B cell (primary cell): ENCODE data around the gene ZBP1. TPM values are rescaled to one million over a fixed set of nuclear protein-coding genes. Genes with fewer than 3 reads are reported as not detected.

Experiments used
- ATAC-seq: fragments of 200-7000 bp; cut with Tn5 transposase; one replicate; pipeline ENCODE4 v1.10.0; 2021; ENCODE audit warnings: low read depth, mild to moderate bottlenecking, moderate number of reproducible peaks, moderate library complexity
- CTCF ChIA-PET: fragments of 350-600 bp; sonication (Branson Sonifier 250); formaldehyde crosslinking; loops from one replicate; lab custom pipeline; 2021; ENCODE audit warnings: antibody characterized with exemption, inconsistent platforms; lab: Charles Lee
- POLR2A ChIA-PET: fragments of 350-600 bp; sonication (Branson Sonifier 250); formaldehyde crosslinking; loops from one replicate; lab custom pipeline; 2021; ENCODE audit warnings: antibody characterized with exemption; lab: Charles Lee
- DNase-seq: peaks from one replicate; pipeline ENCODE4 v3.0.0; 2013
- H2AFZ ChIP-seq: 2 replicates; pipeline ENCODE4 v1.6.1; 2012; ENCODE audit warnings: mild to moderate bottlenecking, low read depth, low read length; ENCODE audit not compliant: insufficient read depth, poor library complexity, severe bottlenecking
- H3K27ac ChIP-seq, 2 donors: 1 replicate in 1 of 2; 2 replicates in 1 of 2; pipeline ENCODE4 v1.5.1; 2012 to 2013; ENCODE audit warnings: low read length in 2 of 2, mild to moderate bottlenecking in 2 of 2, moderate library complexity in 1 of 2
- H3K27me3 ChIP-seq, 4 experiments: fragments of 200-600 bp in 1 of 4; sonication (generic) in 1 of 4; replicated peaks in 1 of 4; 1 replicate in 2 of 4; 2 replicates in 2 of 4; pipeline versions ENCODE4 v1.6.1 to v1.7.0; 2013 to 2016; ENCODE audit warnings: low read length in 3 of 4, mild to moderate bottlenecking in 2 of 4, mixed read lengths in 1 of 4, moderate library complexity in 1 of 4; ENCODE audit not compliant: insufficient read depth in 4 of 4, control insufficient read depth in 3 of 4; ENCODE audit errors: control extremely low read depth in 1 of 4
- H3K36me3 ChIP-seq, 2 experiments: replicated peaks in 1 of 2; 1 replicate in 1 of 2; 2 replicates in 1 of 2; pipeline versions ENCODE4 v1.6.1 to v1.7.1; 2013; ENCODE audit warnings: low read length in 1 of 2; ENCODE audit not compliant: insufficient read depth in 2 of 2, control insufficient read depth in 1 of 2; ENCODE audit errors: control extremely low read depth in 1 of 2, extremely low read depth in 1 of 2
- H3K4me1 ChIP-seq, 2 donors: fragments of 200-600 bp in 1 of 2; sonication (generic) in 1 of 2; 1 replicate in 1 of 2; 2 replicates in 1 of 2; pipeline versions ENCODE4 v1.5.1 to v1.6.1; 2013 to 2017; ENCODE audit warnings: low read length in 2 of 2; ENCODE audit not compliant: control insufficient read depth in 2 of 2, insufficient read depth in 2 of 2
- H3K4me2 ChIP-seq: replicated peaks from 2 replicates; pipeline ENCODE3; 2012; ENCODE audit warnings: mild to moderate bottlenecking, low read depth, low read length; ENCODE audit not compliant: poor library complexity, severe bottlenecking
- H3K4me3 ChIP-seq, 5 experiments: fragments of 200-600 bp in 1 of 5; sonication (generic) in 1 of 5; 1 replicate in 3 of 5; 2 replicates in 2 of 5; pipeline versions ENCODE4 v1.5.1 to v1.7.0; 2011 to 2016; ENCODE audit warnings: low read length in 4 of 5, mild to moderate bottlenecking in 4 of 5, low read depth in 2 of 5, control low read depth in 1 of 5, moderate library complexity in 1 of 5; ENCODE audit not compliant: insufficient read depth in 1 of 5; ENCODE audit errors: control extremely low read depth in 1 of 5, extremely low read depth in 1 of 5
- H3K79me2 ChIP-seq: fragments of 200-600 bp; sonication (generic); one replicate; pipeline ENCODE4 v1.6.0; 2016; ENCODE audit warnings: low read length; ENCODE audit not compliant: control insufficient read depth, insufficient read depth
- H3K9ac ChIP-seq: fragments of 200-600 bp; sonication (generic); 2 replicates; pipeline ENCODE4 v1.6.1; 2017; ENCODE audit warnings: mild to moderate bottlenecking, low read length, moderate library complexity
- H3K9me3 ChIP-seq, 3 donors: one replicate each; pipeline versions ENCODE4 v1.6.1 to v1.7.1; 2013; ENCODE audit warnings: low read length in 2 of 3; ENCODE audit not compliant: control insufficient read depth in 2 of 3, insufficient read depth in 1 of 3; ENCODE audit errors: control extremely low read depth in 1 of 3
- H4K20me1 ChIP-seq: 2 replicates; pipeline ENCODE4 v1.6.0; 2012; ENCODE audit warnings: mild to moderate bottlenecking, low read length; ENCODE audit not compliant: insufficient read depth, control insufficient read depth, poor library complexity, severe bottlenecking
- H3K27ac Mint-ChIP-seq: one replicate; pipeline ENCODE4 v1.8.0; 2021; ENCODE audit warnings: mixed read lengths
- H3K27me3 Mint-ChIP-seq: one replicate; pipeline ENCODE4 v1.8.0; 2021; ENCODE audit warnings: mixed read lengths
- H3K4me1 Mint-ChIP-seq: one replicate; pipeline ENCODE4 v1.8.0; 2021; ENCODE audit warnings: mixed read lengths
- H3K4me3 Mint-ChIP-seq: one replicate; pipeline ENCODE4 v1.8.0; 2021; ENCODE audit warnings: mixed read lengths
- H3K9me3 Mint-ChIP-seq: one replicate; pipeline ENCODE4 v1.8.0; 2022; ENCODE audit warnings: mixed read lengths; ENCODE audit not compliant: insufficient read depth
- CTCF ChIP-seq: fragments of 200-600 bp; IDR thresholded peaks from one replicate; pipeline ENCODE4 v1.8.0; 2022; ENCODE audit warnings: antibody characterized with exemption, mild to moderate bottlenecking
- EZH2 ChIP-seq: IDR thresholded peaks from 2 replicates; pipeline ENCODE4 v1.6.1; 2012; ENCODE audit warnings: borderline replicate concordance, low read depth, mild to moderate bottlenecking, moderate library complexity, low read length; ENCODE audit not compliant: insufficient read depth, poor library complexity, severe bottlenecking
- WGBS: methylation state at CpG from one replicate; pipeline ENCODE4 v1.1.5; 2013; ENCODE audit warnings: missing lambda C conversion rate; ENCODE audit not compliant: insufficient coverage; 5-methylcytosine and 5-hydroxymethylcytosine counted together
- intact Hi-C: fragments of 100-400 bp; cut with micrococcal nuclease; formaldehyde crosslinking; loops from one replicate; pipeline ENCODE4 v1.10.0; 2022
- polyA plus RNA-seq: library from polyadenylated mRNA; depleted of rRNA; stranded (reverse); fragments of >200 nt; gene quantifications from 2 replicates; pipeline ENCODE4 v1.2.3, GENCODE V29; 2012
- total RNA-seq, 2 donors: library from RNA; stranded (reverse); fragments of 120-200 nt in 1 of 2; gene quantifications; 1 replicate in 1 of 2; 2 replicates in 1 of 2; pipeline versions ENCODE4 v1.2.3 to v1.2.4, GENCODE V29; 2013 to 2022

The ZBP1 gene
- total and polyA plus RNA-seq, 2 donors (not counting 1 experiment from before 2014, with no cell fraction given) = 29.9 to 69.2 TPM

GRCh38 chr20:57647933-57648785 is 27.9 kb upstream of the ZBP1 start:
- Histone ChIP-seq H2AFZ (no peak overlapping the region), H3K27ac (no peak overlapping the region), H3K27me3 (no peaks in the 10 kb centered on the region), H3K79me2 (peaks cover 3% of the 10 kb centered on the region), H3K4me1 (no peaks in the 10 kb centered on the region), H3K4me3 (no peak overlapping the region), H3K36me3 (peaks cover 0 to 36% of the 10 kb centered on the region in 2 experiments), H3K9ac (no peak overlapping the region), H4K20me1 (peaks cover 14% of the 10 kb centered on the region), H3K9me3 (peaks cover 0 to 16% (median 12%) of the 10 kb centered on the region in 3 donors), H3K4me2 (no peak overlapping the region)
- Mint-ChIP-seq H3K9me3 (peaks cover 6% of the 10 kb centered on the region), H3K27me3 (no peaks in the 10 kb centered on the region), H3K4me1 (no peaks in the 10 kb centered on the region), H3K27ac (no peak overlapping the region), H3K4me3 (no peak overlapping the region)
- TF ChIP-seq EZH2 = no peak
- TF ChIP-seq CTCF = no peak
- 96% methylated on average over 18 of the region's 23 CpGs for WGBS
- ChIA-PET CTCF (interaction anchor here (0.6 to 1.5 kb wide), 8 partner anchors 21 to 1179 kb away, joined by 3 to 5 read pairs (median 3); partner anchors contain the start of gene ZBP1), POLR2A (interaction anchor here (0.6 to 1.1 kb wide), 2 partner anchors 28 to 72 kb away, joined by 3 to 4 read pairs; partner anchors contain the start of gene ZBP1)
- DNase-seq (no peak), ATAC-seq (no peak)
- intact Hi-C loops = no loop called here
